Measurements from ENCODE around the gene MTMR6.

MTMR6 gene

DNA sequence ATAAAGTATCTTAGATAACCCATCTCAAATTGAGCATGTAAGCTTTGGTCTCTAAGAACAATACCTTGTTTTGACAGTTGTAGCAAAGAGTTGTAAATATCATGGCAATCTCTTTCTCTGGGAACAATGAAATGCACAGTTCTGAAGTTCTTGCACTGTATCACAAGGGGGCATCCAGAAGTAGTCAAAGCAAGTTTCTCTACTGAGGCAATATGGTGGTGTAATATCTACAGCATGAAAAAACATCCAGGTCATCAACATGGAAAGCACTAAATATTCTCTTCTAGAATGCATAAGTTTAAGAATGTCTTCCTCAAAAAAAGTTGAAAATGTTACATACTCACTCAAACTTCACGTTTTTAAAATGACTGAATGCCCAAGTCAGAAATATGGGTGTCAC lies 19.6 kb downstream of the MTMR6 start:
- Histone ChIP-seq H3K36me3 (ENCODE audit: control insufficient read depth, insufficient read depth, low read length) (no peaks in the 10 kb centered on the region), H3K9ac (ENCODE audit: low read length) (no peak overlapping the region), H3K4me3 (ENCODE audit: low read length) (no peak overlapping the region), H3K27me3 (ENCODE audit: control insufficient read depth, insufficient read depth, low read length) (no peaks in the 10 kb centered on the region), H3K9me3 (ENCODE audit: control insufficient read depth, low read length) (no peaks in the 10 kb centered on the region), H3K4me1 (ENCODE audit: control insufficient read depth, insufficient read depth, low read length) (no peaks in the 10 kb centered on the region)

DNA sequence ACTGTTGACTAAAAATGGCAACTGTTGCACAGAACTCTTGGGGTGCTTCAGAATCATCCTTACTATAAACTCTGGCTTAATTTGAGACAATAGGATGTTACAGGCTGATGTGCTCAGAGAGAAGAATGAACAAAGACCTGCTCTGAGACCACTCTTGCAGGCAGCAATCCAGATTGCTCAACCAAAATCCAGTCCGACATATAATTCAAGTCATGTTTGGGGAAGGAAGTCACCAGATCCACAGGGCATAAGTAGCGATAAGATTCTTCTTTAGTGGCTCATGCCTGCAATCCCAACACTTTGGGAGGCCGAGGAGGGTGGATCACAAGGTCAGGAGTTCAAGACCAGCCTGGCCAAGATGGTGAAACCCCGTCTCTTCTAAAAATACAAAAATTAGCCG lies 20.6 kb downstream of the MTMR6 start:
- no peak overlapping the region for H3K9ac ChIP-seq (ENCODE audit: low read length)
- H3K36me3 ChIP-seq (ENCODE audit: control insufficient read depth, insufficient read depth, low read length): no peaks in the 10 kb centered on the region
- H3K27me3 ChIP-seq (ENCODE audit: control insufficient read depth, insufficient read depth, low read length): no peaks in the 10 kb centered on the region
- H3K9me3 ChIP-seq (ENCODE audit: control insufficient read depth, low read length): no peaks in the 10 kb centered on the region
- no peaks in the 10 kb centered on the region for H3K4me1 ChIP-seq (ENCODE audit: control insufficient read depth, insufficient read depth, low read length)
- no peak overlapping the region for H3K4me3 ChIP-seq (ENCODE audit: low read length)

DNA sequence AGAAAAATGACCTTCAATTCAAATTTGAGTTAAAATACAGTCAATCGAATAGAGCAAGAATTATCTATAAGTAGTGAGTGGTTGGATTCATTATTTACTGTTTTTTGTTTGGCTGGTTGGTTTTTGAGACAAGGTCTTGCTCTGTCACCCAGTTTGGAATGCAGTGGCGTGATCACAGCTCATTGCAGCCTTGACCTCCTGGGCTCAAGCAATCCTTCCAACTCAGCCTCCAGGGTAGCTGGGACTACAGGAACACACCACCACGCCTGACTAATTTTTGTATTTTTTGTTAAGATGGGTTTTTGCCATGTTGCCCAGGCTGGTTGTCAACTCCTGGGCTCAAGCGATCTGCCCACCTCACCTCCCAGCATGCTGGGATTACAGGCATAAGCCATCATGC lies 25.0 kb downstream of the MTMR6 start:
- Histone ChIP-seq H3K4me3 (ENCODE audit: low read length) (no peak overlapping the region), H3K4me1 (ENCODE audit: control insufficient read depth, insufficient read depth, low read length) (no peaks in the 10 kb centered on the region), H3K9me3 (ENCODE audit: control insufficient read depth, low read length) (no peaks in the 10 kb centered on the region), H3K27me3 (ENCODE audit: control insufficient read depth, insufficient read depth, low read length) (no peaks in the 10 kb centered on the region), H3K9ac (ENCODE audit: low read length) (no peak overlapping the region), H3K36me3 (ENCODE audit: control insufficient read depth, insufficient read depth, low read length) (no peaks in the 10 kb centered on the region)

DNA sequence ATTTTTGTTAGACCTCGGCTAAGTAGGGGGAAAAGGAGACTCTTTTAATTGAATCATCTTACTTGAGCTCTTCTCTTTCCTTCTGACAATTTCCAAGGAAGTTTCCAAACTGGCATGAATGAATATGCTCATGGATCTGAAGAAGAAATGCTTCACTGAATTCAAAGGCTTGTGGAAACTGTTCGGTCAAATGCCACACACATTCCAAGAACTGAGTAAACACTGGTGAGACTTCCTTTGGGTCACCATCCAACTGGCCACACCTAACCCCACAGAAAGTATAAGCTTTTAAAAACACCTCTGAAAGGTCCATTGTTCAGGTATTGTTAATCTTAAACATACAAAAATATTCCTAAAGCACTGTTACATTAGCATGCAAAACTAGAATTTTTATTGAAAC lies 33.6 kb downstream of the MTMR6 start:
- no peak overlapping the region for H3K9ac ChIP-seq (ENCODE audit: low read length)
- H3K27me3 ChIP-seq (ENCODE audit: control insufficient read depth, insufficient read depth, low read length): no peaks in the 10 kb centered on the region
- no peak overlapping the region for H3K4me3 ChIP-seq (ENCODE audit: low read length)
- H3K4me1 ChIP-seq (ENCODE audit: control insufficient read depth, insufficient read depth, low read length): no peaks in the 10 kb centered on the region
- H3K36me3 ChIP-seq (ENCODE audit: control insufficient read depth, insufficient read depth, low read length): no peaks in the 10 kb centered on the region
- H3K9me3 ChIP-seq (ENCODE audit: control insufficient read depth, low read length): no peaks in the 10 kb centered on the region

DNA sequence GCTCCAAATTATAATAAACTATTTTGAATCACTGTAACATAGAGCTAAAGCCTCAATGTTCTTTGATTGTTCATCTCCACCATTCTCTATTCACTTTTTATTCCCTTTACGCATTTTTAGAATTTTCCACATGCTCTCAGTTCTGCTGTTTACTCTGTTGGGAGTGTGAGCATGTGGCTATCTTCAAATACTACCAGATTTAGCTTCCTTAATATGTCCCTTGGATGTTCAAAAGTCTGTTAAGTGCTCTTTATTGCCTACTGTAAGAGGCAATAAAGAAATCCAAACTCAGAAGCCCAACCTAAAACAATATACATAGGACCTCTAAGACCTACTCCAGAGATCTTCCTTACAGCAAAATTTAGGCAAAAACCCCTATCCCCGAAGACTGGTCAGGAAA lies 34.5 kb downstream of the MTMR6 start:
- no peak overlapping the region for H3K9ac ChIP-seq (ENCODE audit: low read length)
- H3K4me3 ChIP-seq (ENCODE audit: low read length): no peak overlapping the region
- H3K36me3 ChIP-seq (ENCODE audit: control insufficient read depth, insufficient read depth, low read length): no peaks in the 10 kb centered on the region
- H3K4me1 ChIP-seq (ENCODE audit: control insufficient read depth, insufficient read depth, low read length): no peaks in the 10 kb centered on the region
- H3K27me3 ChIP-seq (ENCODE audit: control insufficient read depth, insufficient read depth, low read length): no peaks in the 10 kb centered on the region
- H3K9me3 ChIP-seq (ENCODE audit: control insufficient read depth, low read length): no peaks in the 10 kb centered on the region

DNA sequence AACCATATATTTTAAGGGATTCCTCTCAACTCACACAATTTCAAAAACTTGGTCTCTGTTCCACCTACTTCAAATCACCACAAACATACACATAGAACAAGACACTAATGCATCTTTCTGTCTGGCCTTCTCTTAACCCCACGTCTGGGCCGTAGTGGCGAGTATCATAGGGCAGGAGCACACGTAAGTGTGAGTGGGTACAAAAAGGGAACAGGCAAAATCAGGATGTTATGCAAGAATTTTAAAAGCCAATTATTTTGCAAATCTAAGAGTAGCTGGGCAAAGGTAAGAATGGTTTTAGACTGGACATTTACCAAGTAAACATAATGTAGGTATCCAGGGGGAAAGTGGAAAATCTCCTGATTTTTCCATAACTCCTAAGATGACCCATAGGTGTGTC lies 35.1 kb downstream of the MTMR6 start:
- no peaks in the 10 kb centered on the region for H3K9me3 ChIP-seq (ENCODE audit: control insufficient read depth, low read length)
- H3K4me3 ChIP-seq (ENCODE audit: low read length): no peak overlapping the region
- no peak overlapping the region for H3K9ac ChIP-seq (ENCODE audit: low read length)
- no peaks in the 10 kb centered on the region for H3K27me3 ChIP-seq (ENCODE audit: control insufficient read depth, insufficient read depth, low read length)
- H3K36me3 ChIP-seq (ENCODE audit: control insufficient read depth, insufficient read depth, low read length): no peaks in the 10 kb centered on the region
- no peaks in the 10 kb centered on the region for H3K4me1 ChIP-seq (ENCODE audit: control insufficient read depth, insufficient read depth, low read length)

DNA sequence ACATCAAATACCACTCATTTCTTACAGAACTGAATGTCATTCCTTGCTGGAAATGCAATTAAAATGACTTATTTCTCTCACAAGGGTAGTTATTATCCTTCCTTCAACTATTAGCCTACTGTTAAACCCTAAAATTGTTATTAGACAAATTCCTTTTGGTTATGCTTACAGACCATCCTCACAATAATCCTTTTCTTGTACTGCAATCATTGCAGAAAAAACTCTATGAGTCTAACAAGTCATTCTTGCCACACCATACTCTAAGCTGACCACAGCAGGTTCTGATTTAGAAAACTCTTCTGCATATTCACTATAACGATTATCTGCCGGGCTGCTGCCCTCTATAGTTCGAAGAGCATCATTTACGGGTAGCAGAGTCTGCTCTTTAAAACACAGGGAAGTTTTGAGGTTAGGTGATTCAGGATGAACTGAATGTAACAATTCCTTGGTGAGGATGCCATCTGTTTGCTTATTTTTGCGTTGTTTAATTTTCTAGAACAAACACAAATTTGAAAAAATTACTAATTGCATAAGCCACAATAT lies 38.2 kb downstream of the MTMR6 start:
- Histone ChIP-seq H3K27me3 (ENCODE audit: control insufficient read depth, insufficient read depth, low read length) (no peaks in the 10 kb centered on the region), H3K36me3 (ENCODE audit: control insufficient read depth, insufficient read depth, low read length) (no peaks in the 10 kb centered on the region), H3K9ac (ENCODE audit: low read length) (no peak overlapping the region), H3K9me3 (ENCODE audit: control insufficient read depth, low read length) (no peaks in the 10 kb centered on the region), H3K4me3 (ENCODE audit: low read length) (no peak overlapping the region), H3K4me1 (ENCODE audit: control insufficient read depth, insufficient read depth, low read length) (no peaks in the 10 kb centered on the region)

DNA sequence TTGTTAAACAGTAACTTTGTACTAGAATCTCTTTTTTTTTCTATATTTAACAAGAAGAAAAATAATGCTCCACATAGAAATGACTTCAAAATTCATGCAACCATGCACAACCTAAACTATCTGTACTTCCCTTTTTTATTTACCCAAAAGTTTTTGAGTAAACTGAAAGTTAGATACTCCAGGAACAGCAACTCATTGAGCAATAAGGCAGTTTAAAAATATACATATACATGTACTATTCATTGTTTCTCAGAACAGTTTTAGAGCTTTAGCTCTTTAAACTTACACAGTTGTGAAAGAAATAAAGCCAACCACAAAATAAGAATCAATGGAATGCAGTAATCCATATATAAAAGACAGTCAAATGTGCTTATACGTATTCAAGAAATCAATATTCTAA lies 39.2 kb downstream of the MTMR6 start:
- Histone ChIP-seq H3K27me3 (ENCODE audit: control insufficient read depth, insufficient read depth, low read length) (no peaks in the 10 kb centered on the region), H3K4me1 (ENCODE audit: control insufficient read depth, insufficient read depth, low read length) (no peaks in the 10 kb centered on the region), H3K9me3 (ENCODE audit: control insufficient read depth, low read length) (no peaks in the 10 kb centered on the region), H3K4me3 (ENCODE audit: low read length) (no peak overlapping the region), H3K9ac (ENCODE audit: low read length) (no peak overlapping the region), H3K36me3 (ENCODE audit: control insufficient read depth, insufficient read depth, low read length) (no peaks in the 10 kb centered on the region)

DNA sequence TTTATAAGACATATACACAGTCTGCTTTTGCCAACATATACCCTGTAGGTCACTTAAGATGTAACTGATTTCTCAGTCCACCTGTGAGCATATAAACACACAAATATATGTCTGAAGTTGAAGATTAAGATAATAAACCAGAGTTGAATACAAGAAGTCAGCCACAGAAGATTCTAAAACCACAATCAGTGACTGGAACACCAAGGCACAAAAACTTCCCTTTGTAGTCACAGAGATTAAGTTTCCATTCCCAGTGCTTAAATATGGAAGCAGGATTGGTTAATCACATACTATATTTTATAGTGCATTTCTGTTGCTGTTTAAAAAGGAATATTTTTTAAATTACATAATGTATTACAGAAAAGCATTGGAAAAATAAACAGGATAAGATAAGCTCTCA lies 39.9 kb downstream of the MTMR6 start:
- H3K9me3 ChIP-seq (ENCODE audit: control insufficient read depth, low read length): no peaks in the 10 kb centered on the region
- H3K4me3 ChIP-seq (ENCODE audit: low read length): no peak overlapping the region
- no peaks in the 10 kb centered on the region for H3K27me3 ChIP-seq (ENCODE audit: control insufficient read depth, insufficient read depth, low read length)
- no peak overlapping the region for H3K9ac ChIP-seq (ENCODE audit: low read length)
- no peaks in the 10 kb centered on the region for H3K4me1 ChIP-seq (ENCODE audit: control insufficient read depth, insufficient read depth, low read length)
- H3K36me3 ChIP-seq (ENCODE audit: control insufficient read depth, insufficient read depth, low read length): no peaks in the 10 kb centered on the region

DNA sequence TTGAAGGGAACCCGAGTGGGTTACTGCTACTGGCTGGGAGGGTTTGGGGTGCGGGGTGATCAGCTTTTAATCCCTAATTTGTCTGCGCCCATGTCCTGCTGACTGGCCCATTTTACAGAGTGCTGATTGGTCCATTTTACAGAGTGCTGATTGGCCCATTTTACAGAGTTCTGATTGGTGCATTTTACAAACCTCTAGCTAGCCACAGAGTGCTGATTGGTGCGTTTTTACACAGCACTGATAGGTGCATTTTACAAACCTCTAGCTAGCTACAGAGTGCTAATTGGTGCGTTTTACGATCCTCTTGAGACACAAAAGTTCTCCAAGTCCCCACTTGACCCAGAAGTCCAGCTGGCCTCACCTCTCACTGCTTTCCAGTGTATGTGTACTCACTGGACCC lies 43.2 kb downstream of the MTMR6 start:
- no peaks in the 10 kb centered on the region for H3K9me3 ChIP-seq (ENCODE audit: control insufficient read depth, low read length)
- H3K27me3 ChIP-seq (ENCODE audit: control insufficient read depth, insufficient read depth, low read length): no peaks in the 10 kb centered on the region
- no peak overlapping the region for H3K4me3 ChIP-seq (ENCODE audit: low read length)
- no peak overlapping the region for H3K9ac ChIP-seq (ENCODE audit: low read length)
- H3K4me1 ChIP-seq (ENCODE audit: control insufficient read depth, insufficient read depth, low read length): no peaks in the 10 kb centered on the region
- no peaks in the 10 kb centered on the region for H3K36me3 ChIP-seq (ENCODE audit: control insufficient read depth, insufficient read depth, low read length)

DNA sequence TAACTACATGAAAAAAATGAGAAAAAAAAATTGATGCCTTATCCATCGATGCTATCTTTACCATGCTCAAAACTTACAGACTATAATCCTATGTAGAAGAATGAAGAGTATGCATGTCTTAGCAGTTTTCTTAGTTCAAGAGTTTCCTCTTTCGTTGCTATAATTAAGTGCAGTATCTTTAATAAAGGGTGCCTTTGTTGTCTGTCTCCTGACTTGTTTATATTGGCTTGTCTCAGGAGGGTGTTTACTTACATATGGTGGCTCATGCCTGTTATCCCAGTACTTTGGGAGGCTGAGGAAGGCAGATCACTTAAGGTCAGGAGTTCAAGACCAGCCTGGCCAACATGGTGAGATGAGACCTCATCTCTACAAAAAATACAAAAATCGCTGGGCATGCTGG lies 44.3 kb downstream of the MTMR6 start:
- H3K9me3 ChIP-seq (ENCODE audit: control insufficient read depth, low read length): no peaks in the 10 kb centered on the region
- no peak overlapping the region for H3K9ac ChIP-seq (ENCODE audit: low read length)

DNA sequence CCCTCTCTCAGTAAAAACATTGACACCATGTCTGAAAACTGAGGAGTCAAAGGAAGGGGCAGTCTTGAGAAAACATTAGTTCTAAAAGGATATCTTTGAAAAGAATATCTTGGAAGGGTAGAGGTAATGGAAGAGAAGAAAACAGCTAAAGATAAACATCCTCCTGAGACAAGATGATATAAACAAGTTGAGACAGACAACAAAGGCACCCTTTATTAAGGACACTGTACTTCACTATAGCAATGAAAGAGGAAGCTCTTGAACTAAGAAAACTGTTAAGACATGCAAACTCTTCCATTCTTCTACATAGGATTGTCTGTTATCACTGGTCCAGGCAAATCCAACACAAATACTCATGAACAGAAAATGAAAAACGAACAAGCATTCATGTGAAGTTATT lies 46.3 kb downstream of the MTMR6 start:
- Histone ChIP-seq H3K9ac (ENCODE audit: low read length) (no peak overlapping the region), H3K4me1 (ENCODE audit: control insufficient read depth, insufficient read depth, low read length) (no peaks in the 10 kb centered on the region), H3K27me3 (ENCODE audit: control insufficient read depth, insufficient read depth, low read length) (no peaks in the 10 kb centered on the region), H3K36me3 (ENCODE audit: control insufficient read depth, insufficient read depth, low read length) (no peaks in the 10 kb centered on the region), H3K4me3 (ENCODE audit: low read length) (no peak overlapping the region), H3K9me3 (ENCODE audit: control insufficient read depth, low read length) (no peaks in the 10 kb centered on the region)

More for the DNA sequence above, 44.3 kb downstream of the MTMR6 start:
- Histone ChIP-seq H3K27me3 (ENCODE audit: control insufficient read depth, insufficient read depth, low read length) (no peaks in the 10 kb centered on the region), H3K4me3 (ENCODE audit: low read length) (no peak overlapping the region), H3K4me1 (ENCODE audit: control insufficient read depth, insufficient read depth, low read length) (no peaks in the 10 kb centered on the region), H3K36me3 (ENCODE audit: control insufficient read depth, insufficient read depth, low read length) (no peaks in the 10 kb centered on the region)

DNA sequence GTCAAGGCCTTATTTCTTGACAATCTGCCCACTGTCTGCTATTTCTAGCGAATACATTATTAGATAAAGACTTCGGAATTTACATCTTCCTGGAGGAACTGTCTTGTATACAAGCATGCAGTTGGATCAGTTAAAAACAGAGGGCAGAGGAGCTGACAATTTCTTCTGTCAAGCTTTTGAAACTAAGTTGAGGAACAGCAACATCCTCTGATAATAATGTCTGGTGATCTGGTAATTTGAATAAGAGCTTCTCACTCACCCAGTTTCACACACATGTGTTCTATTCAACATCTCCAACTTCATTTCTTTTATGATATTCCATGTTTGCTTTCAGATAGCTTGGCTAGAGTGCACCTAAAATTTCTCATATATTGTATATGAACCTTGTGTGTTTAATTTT lies 50.2 kb downstream of the MTMR6 start:
- no peak overlapping the region for H3K9ac ChIP-seq (ENCODE audit: low read length)
- H3K9me3 ChIP-seq (ENCODE audit: control insufficient read depth, low read length): no peaks in the 10 kb centered on the region
- no peaks in the 10 kb centered on the region for H3K36me3 ChIP-seq (ENCODE audit: control insufficient read depth, insufficient read depth, low read length)
- H3K27me3 ChIP-seq (ENCODE audit: control insufficient read depth, insufficient read depth, low read length): no peaks in the 10 kb centered on the region
- H3K4me3 ChIP-seq (ENCODE audit: low read length): no peak overlapping the region
- no peaks in the 10 kb centered on the region for H3K4me1 ChIP-seq (ENCODE audit: control insufficient read depth, insufficient read depth, low read length)
